ENCODE data around the gene KCTD16.

The KCTD16 gene

GRCh38 chr5:144170276-144171024 is at the start of gene KCTD16, which contains the start of gene YIPF5:
Gene KCTD16, plus strand, starts transcription at chr5:144170873.
Gene YIPF5, minus strand, starts transcription at chr5:144170659. Its CDS starts 704 bp downstream, at chr5:144169955.
- peak; percentile 97 for DNase-seq

- no peak for DNase-seq
Observed at GRCh38 chr5:144121577-144121976, 49.1 kb upstream of the KCTD16 start.

- DNase-seq: no peak
Observed at GRCh38 chr5:144122081-144122480, 48.6 kb upstream of the KCTD16 start.

- DNase-seq: no peak
Observed at GRCh38 chr5:144122641-144123040, 48.0 kb upstream of the KCTD16 start.

- no peak for DNase-seq
Observed at GRCh38 chr5:144125163-144125726, 45.4 kb upstream of the KCTD16 start.

DNA sequence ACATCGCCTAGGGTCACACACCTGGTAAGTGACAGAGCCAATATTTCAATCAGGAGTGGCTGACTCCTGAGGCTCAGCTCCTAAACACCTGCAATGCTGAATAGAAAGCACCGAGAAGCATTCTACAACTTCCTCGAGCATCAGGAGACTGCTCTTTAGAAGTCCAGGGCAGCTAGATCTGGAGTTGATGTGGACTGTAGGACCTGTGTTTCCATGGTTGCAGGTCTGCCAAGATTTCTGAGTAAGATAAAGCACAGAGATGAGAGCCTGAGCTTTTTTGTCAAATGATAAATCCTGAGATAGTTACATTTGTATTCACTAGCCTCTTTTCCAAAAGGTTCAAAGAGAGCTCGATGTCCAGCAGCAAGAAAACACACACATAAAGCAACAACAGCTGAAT is 44.0 kb upstream of the KCTD16 start:
- DNase-seq: no peak

DNA sequence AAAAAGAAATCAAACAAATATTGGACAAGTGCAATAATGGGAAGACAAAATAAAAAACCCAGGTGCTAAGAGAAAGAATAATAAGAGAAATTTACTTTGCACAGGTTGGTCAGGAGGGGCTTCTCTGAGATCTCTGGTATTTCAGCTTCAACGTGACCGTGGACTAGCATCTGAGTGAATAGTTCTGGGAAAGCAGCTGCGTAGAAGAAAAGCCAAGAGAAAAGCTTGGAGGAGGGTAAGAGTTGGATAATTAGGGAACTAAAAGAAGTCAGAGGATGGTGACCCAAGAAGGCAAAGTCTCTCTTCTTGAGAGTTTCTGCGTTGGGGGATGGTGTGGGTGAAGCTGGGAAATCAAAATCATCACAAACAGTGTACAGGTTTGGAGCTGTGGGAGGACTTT is 41.8 kb upstream of the KCTD16 start:
- DNase-seq: no peak

GRCh38 chr5:144130306-144130705 is 40.4 kb upstream of the KCTD16 start:
- DNase-seq: no peak

GRCh38 chr5:144131261-144131660 is 39.4 kb upstream of the KCTD16 start:
- peak in 2 of 3 donors; percentile 19 for DNase-seq

DNA sequence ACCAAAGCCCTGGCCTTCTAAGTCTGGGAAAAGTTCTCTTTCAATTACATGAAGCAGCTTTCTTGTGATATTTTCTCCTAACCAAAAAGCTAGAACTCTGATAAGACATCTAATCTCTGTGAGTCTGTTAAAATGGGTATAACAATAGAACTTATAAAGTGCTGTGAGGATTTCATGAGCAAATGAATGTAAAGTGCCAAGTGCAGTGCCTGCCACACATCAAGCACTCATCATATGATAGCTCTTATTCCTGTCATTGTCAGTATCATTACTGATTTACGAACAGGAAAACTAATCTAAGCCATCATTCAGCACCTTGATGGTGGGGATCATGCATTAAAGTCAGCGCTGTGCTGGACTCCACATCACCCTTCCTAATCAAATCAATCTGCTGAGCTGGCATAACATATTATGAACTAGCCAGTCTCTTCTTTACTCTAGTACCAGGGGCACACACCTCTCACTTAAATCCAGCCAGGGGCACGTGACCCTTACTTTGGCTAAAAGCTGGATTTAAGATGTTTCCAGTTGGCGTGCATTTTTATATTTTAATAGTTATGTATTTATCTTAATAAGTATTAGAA is 37.5 kb upstream of the KCTD16 start:
- no peak for DNase-seq

- DNase-seq: no peak
Observed at GRCh38 chr5:144134194-144134826, 36.4 kb upstream of the KCTD16 start.

GRCh38 chr5:144135113-144135762 is 35.4 kb upstream of the KCTD16 start:
- DNase-seq: no peak

DNA sequence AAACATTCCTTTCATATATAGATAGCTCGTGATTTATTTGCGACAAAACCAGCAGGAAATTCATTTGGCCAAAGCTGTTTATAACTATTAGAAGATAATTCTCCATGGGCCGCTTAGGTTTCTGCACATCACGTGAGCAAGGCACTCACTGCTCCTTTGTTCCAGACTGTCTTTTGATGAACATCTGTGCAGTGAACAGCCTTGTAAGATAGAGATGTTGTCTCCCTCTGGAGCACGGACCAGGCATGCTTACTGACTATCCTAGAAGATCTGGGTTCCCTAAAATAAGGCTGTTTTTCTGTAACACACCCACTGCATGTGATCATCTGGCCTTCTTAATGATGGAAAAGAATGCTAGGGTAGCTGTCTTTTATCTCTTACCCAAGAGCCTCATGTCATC is 31.1 kb upstream of the KCTD16 start:
- DNase-seq: no peak

DNA sequence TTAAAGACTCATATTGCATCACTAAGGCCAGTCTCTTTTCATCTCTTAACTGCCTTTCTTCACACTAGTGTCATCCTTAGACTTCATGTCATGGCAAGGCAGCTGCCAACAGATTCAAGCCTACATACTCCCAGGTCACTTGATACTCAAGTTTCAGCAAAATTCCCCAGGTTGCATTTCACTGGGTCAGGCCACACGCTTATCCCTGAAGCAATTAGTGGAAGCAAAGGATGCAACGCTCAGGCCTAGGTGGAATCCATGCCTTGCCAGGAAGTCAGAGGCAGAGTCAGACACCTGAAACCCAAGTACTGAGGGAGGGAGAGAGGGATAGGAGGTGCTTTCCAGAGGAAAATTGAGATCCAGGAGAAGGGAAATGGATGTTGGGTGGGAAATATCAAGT is 29.1 kb upstream of the KCTD16 start:
- no peak for DNase-seq

GRCh38 chr5:144142139-144142823 is 28.4 kb upstream of the KCTD16 start:
- peak; percentile 8 to 38 (median 27) for DNase-seq

DNA sequence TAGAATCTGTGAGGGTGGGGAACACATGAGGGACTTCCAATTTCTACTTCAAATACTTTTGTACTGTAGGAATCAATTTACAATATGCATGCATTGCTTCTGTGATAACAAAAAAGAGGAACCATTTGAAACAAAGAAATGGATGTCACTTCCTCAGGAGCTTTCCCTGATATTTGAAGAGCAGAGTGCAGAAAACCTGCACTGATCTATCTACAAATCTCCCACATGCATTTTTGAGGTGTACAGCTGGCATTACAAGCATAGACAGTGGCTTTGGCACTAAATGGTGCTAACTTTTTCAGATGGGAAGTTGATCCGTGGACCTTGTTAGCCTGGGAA is 27.9 kb upstream of the KCTD16 start:
- DNase-seq: no peak

DNA sequence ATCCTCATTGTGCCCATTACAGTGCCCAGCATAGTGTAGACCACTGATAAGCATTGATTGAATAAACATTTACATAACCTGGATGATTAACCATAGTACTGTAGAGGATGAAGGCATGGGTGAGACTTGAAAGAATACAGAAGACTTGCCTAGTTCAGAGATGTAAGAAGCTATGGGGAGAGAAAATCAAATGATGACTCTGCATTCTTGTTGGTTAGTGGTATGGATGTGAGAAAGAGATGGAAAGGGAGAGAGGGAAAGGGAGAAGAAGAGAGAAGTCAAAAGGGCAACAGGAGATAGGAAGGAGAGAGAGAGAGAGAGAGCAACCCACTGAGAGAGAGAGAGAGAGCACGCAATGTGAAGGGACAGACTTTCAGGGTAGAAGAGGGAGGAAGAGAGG is 27.0 kb upstream of the KCTD16 start:
- no peak for DNase-seq

DNA sequence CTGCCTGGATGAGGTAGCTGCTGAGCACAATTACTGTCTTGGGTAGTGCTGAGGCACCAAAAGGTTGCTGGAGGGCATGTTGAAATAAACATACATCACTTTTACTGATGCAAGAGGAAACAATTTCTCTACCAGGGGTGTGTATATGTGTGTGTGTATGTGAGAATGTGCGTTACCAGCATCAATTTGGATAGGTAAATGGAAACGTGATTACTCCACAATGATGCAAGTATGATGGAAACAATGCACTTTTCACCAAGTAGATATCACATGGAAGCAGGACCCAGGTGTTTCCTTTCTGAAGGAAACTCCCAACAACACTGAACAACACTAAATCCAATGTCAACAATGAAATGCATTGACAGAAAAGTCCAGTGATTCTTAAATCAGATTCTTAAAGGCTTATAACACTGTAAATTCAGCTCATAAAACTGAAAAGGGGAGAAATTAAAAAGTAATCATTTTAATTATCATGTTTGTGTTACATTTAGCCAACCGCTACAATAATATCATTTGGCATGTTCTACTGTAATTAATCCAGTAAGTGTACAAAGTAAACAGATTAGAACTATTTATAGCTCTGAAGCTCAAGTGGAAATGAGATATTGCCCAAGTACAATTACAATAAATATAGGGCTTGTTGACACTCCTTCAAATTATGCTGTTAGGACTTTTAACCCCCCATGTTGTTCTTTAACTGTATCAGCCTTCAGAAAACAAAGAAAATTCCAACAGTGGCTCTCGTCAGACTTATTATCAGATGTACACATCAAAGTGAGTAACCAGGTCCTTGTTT is 25.5 kb upstream of the KCTD16 start:
- no peak for DNase-seq

GRCh38 chr5:144151026-144151425 is 19.6 kb upstream of the KCTD16 start:
- DNase-seq: no peak

DNA sequence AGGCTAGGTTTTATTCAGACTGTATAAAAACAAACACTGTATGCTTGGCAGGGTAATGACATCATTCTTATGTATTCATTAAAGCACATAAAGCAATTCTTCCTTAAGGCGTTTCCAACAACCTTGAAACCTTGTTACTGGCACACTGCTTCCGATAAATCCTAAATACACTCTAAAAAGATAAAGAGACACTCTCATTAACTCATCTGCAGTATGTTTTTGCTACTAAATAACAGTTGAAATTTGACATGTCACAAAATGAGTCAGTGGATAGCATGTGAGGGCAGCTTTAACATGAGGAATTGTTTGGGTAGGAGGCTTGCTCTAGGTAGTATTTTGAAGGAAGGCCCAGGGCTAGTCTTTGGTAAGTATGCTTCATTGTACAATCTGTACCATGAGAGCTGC is 13.9 kb upstream of the KCTD16 start:
- DNase-seq: no peak

GRCh38 chr5:144162686-144163085 is 8.0 kb upstream of the KCTD16 start:
- DNase-seq: no peak

DNA sequence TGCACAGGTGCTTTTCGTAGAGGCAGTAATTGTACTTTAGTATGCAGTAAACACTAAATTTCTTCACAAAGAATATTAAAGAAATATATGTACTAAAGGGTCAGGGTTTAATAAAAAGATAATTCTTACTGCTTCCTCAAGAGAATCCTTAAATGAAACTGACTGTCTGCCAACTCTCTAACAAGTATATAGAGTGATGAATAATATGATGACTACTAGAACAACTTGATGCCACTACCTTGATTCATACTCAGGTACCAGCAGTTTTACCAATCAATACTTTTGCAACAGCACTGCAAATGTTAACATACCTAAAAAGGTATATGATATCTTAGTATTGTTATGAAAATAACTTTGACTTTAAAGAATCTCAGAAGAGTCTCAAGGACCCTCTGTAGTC is 4.0 kb upstream of the KCTD16 start:
- DNase-seq: no peak

All from suppressor macrophage treated with lipopolysaccharide for 1 hour (primary cell).